HG03066 (cell line): ENCODE data around the gene CAMTA1.

Experiments
- ATAC-seq: cut with Tn5 transposase; IDR thresholded peaks from one replicate; pipeline ENCODE4 v1.9.1; 2021; ENCODE audit warnings: low read depth; ENCODE audit not compliant: unreplicated experiment

The CAMTA1 gene

DNA sequence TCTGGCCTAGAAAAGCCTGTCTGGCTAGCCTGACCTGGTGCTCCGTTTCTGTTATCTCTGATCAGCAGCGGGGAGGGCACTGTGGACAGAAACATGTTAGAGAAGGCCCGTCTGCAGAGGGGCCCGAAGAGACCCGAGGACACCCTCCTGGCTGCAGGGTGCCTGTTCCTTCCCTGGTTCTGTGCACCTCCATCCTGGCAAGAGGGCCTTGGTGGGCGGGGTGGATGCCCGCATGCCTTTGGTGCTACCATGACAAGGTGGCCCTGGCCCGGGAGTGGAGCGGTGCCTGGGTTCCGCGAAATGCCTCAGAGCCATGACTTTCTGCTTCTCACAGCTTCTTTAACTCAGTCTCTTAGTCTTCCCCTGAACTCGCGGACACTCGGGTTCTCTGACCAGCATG lies 233.6 kb downstream of the CAMTA1 start:
- no peak for ATAC-seq

GRCh38 chr1:7019510-7019909 lies 234.3 kb downstream of the CAMTA1 start:
- ATAC-seq = no peak

DNA sequence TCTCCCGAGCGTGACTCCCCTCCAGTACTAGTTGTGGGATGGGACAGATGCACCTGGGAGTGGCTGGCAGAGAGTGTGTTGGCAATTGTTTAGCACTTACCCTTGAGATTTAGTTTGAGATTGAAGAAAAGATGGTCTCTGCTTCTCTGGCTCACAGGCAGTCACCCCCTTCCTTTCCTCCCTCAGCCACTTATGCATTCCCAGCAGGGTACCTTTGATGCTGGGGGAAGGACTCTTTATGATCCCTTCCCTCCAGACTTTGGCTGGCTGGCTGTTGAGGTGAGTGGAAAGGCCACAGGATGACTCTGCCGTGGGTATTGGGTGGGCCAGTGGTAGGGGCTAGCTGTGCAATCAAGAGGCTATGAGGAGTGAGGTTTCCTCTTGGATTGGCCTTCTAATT lies 236.8 kb downstream of the CAMTA1 start:
- no peak for ATAC-seq

DNA sequence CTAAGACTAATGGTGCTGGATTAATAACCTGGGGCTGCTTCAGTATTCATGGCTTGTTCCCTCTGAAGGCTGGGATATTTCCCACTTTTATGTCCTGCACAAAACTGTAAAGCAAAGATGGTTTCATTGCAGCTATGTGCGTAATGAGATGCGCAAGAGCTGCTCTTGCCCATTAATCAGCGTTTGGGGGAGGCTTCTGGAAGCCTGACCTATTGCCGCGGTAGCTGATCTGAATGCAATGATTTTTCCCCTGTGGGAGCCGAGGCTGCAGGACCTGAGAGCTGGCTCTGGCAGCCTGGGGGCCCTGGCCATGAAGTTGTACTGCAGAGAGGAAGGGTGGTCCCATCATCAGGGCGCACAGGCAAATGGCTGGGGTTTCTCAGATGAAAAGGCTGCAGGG lies 239.8 kb downstream of the CAMTA1 start:
- no peak for ATAC-seq

DNA sequence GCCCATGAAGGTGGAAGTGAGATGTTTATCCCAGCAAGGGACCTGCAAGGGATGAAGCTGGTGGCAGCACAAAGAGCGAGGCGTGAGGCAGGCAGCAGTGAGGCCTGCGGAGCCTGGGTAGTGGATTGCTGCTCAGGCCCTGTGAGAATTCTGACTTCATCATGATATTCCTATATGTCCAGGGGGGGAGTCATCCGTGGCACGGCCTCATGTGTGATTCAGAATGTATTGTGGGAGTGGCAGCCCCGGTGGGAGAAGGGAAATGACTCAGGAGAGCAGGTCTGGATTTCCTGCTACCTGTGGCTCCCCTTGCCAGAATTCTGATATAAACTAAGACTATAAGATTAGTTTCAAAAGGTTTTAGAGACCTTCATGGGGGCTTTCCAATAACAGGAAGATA lies 240.9 kb downstream of the CAMTA1 start:
- ATAC-seq = no peak

- no peak for ATAC-seq
These were observed 247.7 kb downstream of the CAMTA1 start for GRCh38 chr1:7032992-7033391.

- no peak for ATAC-seq
These were observed 251.1 kb downstream of the CAMTA1 start for GRCh38 chr1:7036386-7036785.

DNA sequence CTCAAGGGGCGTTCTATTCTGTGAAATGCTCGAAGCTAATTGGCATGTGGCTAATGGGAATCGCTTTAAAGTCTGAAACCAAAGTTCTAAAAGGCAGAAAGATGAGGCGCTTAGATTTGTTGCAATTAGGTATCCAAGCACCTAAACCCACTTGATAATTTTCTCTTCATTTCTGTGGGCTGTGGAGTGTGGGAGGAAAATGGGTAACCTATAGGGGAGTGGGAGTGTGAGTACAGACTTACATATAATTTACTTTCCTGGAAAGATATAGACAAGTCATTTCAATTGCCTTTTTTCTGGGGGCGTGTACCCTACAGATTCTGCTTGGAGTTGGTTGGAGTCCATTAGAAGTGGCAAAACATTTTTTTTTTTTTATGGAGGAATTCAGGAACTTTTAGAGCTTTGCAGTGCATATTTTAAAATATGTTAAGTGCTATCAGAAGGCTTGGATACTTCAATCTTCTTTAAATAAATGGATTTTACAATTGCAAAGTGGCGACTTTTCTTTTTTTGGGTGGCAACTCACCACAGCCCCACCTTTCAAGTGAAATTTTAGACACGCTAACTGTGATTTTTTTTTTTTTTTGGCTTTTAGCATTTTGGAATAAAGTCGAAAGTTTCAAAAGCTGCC lies 254.5 kb downstream of the CAMTA1 start:
- no peak for ATAC-seq

DNA sequence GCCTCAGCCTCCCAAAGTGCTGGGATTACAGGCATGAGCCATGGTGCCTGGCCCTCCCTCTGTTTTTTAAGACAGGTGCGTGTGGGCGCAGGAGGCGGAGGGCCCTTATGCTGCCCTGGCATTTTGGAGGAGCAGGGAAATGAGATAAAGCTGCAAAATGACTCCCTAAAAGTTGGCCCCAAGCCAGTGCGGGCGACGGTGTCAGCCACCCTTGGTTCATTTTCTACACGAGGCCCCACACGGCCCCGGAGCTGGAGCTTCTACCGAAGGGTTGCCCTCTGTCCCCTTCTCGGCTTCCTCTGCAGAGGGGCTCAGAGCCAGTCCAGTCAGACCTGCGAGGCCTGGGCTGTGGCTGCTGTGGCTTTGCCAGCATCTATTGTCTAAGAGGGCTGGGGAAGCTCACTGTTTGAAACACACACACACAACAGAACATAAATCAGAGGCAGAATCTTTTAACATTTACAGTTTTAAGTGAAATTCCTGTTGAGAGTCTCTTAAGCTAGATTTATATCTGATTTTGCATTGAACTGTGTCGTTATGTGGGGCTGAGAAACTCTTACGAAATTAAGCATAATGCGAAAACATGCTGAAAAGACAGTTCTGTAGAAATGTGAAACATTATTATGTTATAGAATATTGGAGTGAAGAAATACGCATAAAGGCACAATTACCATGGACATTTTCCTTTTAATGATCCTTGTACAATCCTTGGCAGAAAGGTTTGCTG lies 255.9 kb downstream of the CAMTA1 start:
- no peak for ATAC-seq

- no peak for ATAC-seq
These were observed 257.3 kb downstream of the CAMTA1 start for GRCh38 chr1:7042322-7043190.

- ATAC-seq = no peak
These were observed 257.9 kb downstream of the CAMTA1 start for GRCh38 chr1:7043191-7043549.

- no peak for ATAC-seq
These were observed 258.7 kb downstream of the CAMTA1 start for GRCh38 chr1:7043719-7044535.

DNA sequence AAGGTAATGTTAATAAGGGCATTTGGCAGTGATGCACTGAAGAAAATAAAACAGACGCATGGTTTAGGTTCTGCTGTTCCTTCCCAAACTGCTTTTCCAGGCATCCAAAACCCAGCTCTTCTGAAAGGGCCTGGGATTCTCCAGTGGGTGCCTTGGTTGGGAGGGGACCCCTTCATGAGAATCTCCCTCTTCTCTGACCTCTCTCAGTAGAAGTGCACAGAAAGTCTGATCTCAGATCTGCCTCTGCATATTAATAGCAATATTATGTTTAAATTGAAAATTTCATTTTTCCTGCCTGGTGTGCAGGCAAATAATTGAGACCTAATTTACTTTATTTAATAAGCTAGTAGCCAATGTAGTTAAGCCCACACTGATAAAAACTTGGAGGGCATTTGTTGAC lies 260.6 kb downstream of the CAMTA1 start:
- ATAC-seq = no peak

GRCh38 chr1:7046314-7046713 lies 261.1 kb downstream of the CAMTA1 start:
- ATAC-seq = no peak

GRCh38 chr1:7046891-7047290 lies 261.6 kb downstream of the CAMTA1 start:
- ATAC-seq = no peak

GRCh38 chr1:7047866-7048265 lies 262.6 kb downstream of the CAMTA1 start:
- ATAC-seq = no peak

DNA sequence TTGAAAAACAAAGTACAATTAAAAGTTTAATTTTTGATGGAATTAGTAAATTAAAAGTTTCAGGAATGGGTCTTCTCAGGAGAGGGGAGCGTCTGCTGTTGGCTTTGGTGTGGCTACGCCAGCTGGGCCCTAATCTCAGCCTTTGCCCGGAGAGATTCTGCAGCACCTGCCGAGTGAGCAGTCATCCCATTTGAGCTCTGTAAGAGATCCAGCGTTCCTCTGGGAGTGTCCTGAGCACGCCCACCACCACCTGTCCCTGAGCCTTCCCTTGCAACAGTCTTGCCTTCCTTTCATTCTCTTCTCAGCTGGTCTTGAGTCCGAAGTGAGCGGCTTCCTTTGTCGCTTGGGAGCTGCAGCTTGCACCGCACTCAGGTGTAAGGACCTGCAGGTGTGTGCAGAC lies 263.1 kb downstream of the CAMTA1 start:
- no peak for ATAC-seq

GRCh38 chr1:7049913-7050625 lies 264.8 kb downstream of the CAMTA1 start:
- ATAC-seq = no peak

- ATAC-seq = no peak
These were observed 265.8 kb downstream of the CAMTA1 start for GRCh38 chr1:7050751-7051665.
